DMS53 treated with DMSO at 0.1 percent for 48 hours (cell line): ENCODE measurements around the gene ZNF831.

Experiments
- DNase-seq: peaks from one replicate; lab custom pipeline; 2025; ENCODE audit not compliant: unreplicated experiment; lab: John Stamatoyannopoulos, UW

ZNF831 gene

DNA sequence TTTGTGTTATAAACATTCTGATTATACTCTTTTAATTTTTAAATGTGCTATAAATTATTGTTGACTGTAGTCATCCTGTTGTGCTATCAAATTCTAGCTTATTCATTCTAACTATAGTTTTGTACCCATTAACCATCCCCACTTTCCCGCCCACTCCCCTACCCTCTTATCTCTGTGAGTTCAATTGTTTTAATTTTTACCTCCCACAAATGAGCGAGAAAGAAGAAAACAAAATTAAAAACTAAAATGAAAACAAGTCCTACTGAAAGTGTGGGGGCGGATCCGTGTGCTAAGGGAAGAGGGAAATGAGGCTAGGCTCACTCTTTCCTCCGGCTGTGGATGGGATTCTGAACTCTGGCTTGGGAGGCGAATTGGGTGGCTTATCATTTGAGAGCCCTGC, 6.6 kb upstream of the ZNF831 start:
- no peak for DNase-seq

DNA sequence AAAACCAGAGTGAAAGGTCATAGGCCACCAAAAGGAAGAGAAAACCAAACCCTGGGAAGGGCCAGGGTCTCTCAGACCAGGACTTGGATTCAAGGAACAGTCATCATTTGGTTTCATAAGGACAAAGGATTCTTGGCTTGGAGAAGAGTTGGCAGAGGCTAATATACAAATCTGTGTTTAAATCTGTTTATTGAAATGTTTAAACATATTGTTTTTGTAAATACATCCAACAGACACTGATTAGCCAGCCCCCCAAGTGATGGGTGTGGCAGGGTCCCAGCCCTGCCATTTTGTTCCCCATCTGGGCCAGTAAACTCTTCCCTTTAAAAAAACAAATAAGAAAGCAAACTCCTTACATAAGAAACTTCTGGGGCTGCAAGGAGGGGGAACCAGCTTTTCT, 6.1 kb upstream of the ZNF831 start:
- no peak for DNase-seq

GRCh38 chr20:59157961-59158541, 5.6 kb upstream of the ZNF831 start:
- no peak for DNase-seq

DNA sequence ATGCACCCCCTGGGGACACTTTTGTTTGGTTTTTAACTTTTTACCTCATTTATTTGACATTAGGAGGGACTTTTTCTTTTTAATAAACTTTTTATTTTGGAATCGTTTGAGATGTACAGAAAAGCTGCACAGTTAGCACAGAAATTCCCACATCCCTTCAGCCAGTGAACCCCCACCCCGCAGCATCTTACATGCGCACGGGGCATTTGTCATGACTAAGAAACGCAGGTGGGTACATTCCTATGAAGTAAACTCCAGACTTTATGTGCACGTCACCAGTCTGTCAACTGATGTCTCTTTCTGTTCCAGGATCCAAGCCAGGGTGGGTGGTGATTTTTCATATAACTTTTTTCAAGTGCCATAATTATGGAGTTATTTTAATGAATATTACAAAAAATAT, 4.9 kb upstream of the ZNF831 start:
- DNase-seq, result no peak

- no peak for DNase-seq
Measured at GRCh38 chr20:59159091-59159490, 4.5 kb upstream of the ZNF831 start.

DNA sequence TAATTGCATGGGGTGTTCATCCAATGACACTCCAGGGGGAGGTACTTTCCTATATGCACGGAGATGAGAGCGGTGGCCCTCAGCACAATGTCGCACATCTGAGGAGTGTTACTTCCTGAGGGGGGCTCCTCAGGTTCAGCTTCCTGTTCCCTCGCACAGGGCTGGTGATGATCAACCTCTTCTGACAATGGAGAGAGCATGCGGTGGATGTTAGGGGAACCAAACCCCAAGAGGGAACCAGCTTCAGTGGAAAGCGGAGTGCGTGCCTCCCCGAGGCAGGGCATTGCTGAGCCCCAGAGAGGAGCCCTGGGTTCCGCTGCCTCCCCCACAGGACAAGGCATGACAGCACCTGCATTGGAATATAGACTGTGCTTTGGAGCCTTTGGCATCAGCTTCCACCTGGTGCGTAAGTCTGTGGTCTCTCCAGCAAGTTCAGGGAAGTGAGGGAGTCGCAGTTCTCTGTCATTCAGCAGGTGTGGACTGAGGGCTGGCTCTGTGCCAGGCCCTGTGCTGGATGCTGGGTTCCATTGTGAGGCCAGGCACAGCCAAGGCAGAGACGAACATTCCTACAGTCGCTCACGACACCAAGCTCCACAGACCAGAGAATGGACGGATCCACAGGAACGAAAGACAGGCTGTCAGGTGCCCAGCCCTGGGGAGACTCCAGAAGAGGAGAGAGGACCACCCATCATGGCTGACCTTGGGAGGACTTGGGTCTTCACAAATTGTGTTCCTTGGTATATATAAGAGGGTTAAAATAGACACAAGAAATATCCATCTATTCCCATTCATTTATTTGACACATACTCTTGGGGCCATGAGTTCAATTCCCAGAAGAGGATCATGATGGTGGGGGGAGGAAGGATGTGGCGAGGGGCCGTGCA, 3.9 kb upstream of the ZNF831 start:
- DNase-seq, result no peak

DNA sequence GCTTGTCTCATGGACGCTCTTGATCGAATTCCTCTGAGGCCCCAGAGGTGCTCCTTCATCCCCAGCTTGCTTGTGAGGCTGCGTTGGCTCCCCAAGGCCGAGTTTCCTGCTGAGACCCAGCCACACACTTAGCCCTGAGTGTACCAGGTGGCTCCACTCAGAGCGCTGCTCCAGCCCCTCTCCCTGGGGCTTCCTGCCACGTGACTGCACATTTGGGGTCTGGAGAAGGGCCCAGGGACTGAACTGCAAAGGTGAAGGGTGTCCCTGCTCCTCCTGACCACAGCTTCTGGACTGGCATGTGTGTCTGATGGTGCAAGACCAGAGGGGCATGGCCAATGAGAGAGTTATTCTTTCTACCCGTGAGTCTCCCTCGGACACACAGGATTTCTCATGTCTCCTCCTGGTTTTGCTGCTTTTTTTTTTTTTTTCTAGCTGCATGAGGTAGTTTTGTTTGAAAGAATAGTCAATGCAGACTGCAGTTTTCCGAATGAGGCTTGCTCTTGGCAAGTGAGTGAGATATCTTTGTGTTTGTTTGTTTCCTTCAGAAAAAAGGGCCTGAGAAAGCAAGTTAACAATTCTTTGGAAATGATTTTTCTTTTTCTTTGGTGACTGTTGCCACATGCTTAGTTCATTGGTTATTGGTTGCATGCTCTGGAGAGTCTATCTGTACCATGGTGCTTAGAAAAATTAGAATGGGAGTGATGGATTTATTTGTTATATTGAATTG, 3.1 kb upstream of the ZNF831 start:
- DNase-seq, result no peak

GRCh38 chr20:59161721-59162120, 1.9 kb upstream of the ZNF831 start:
- DNase-seq, result no peak

DNA sequence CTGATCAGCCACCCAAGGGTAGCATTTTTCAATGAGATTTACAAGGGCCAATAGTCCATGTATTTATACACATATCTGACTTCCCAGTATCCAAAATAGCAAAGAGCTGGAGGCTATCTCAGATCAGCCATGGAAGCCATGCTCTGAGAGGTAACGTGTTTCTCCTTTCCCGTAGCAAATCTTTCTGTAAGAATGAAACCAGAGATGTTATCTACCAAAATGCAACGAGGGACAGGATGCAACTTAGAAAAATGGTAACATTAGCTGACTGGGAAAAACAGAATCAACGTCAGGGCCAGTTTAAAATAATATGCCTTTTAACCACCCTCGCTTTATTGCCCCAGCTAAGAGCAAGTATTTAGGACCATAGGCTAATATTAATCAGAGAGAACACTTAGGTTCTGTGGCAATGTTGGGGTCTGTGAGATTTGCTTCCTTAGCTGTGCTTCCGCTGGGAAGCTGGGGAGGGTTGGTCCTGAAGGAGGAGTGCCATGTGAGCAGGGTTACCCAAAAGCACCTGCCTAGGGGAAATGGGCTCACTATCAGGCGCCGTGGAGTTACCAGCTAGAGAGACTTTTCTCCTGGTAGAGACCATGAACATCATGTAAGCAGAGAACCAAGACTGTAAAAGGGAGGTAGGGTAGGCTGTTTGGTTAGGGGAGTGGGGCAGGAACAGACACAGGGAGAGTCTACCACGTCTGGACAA, 1.2 kb downstream of the ZNF831 start:
- no peak for DNase-seq

- no peak for DNase-seq
Measured at GRCh38 chr20:59165396-59165795, 1.8 kb downstream of the ZNF831 start.

GRCh38 chr20:59165891-59166709, 2.5 kb downstream of the ZNF831 start:
- no peak for DNase-seq

DNA sequence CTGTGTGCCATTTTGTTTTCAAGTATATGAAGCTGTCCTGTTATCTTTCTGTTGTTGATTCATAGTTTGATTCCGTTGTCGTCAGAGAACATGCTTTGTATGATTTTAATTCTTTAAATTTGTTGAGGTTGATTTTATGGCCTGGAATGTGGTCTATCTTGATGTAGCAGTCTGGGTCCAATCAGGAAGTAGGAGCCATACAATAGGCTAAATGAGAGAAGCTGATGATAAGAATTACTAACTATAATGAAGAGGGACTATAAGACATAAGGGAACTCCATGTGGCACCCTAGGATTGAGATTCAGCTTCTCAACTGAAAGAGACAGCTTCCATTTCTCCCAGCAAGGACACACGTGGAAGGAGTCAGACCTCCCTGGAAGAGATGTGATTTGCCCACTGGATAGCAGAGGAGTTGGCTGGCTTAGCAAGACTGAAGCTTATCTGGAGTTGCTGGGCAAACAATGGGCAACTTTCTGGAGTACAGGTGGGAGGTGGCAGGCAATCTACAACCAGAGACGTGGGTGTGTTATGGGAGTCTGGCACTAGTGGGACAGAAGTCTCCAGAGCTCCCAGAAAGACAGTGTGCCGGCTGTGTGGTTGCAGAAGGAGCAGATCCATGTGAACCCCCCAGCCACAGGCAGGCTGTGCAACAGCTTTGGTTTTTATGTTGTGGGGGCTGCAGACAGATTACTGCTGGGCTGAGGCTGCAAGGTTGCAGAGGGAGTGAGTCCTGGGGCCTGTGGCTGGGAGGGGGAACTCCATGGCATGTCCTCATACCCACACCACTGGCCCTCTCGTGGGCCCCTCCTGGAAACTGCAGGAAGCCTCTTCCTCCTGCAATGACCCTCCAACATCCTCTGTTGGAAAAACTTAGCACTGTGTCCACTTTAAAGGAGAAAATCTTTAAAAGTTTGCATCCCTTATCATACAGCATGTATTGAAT, 7.1 kb downstream of the ZNF831 start:
- DNase-seq, result no peak

DNA sequence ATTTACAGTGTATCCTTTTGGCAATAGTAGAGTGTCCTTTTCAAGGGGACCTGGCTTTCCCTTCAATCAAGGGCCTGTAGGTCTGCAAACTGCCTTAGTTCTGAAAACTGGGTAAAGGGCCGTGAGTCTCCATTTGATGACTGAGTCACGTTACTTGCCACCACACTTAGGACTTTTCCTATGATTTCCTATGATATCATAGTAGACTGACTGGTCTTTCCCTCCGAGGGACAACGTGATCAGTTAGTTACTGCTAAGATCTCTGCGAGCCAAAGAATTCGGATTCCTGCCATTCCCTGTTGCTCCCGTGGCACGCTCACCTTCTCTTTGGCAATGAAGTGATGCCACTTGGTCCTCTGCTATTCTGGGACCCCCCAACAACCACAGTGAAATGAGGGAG, 8.4 kb downstream of the ZNF831 start:
- DNase-seq, result no peak

DNA sequence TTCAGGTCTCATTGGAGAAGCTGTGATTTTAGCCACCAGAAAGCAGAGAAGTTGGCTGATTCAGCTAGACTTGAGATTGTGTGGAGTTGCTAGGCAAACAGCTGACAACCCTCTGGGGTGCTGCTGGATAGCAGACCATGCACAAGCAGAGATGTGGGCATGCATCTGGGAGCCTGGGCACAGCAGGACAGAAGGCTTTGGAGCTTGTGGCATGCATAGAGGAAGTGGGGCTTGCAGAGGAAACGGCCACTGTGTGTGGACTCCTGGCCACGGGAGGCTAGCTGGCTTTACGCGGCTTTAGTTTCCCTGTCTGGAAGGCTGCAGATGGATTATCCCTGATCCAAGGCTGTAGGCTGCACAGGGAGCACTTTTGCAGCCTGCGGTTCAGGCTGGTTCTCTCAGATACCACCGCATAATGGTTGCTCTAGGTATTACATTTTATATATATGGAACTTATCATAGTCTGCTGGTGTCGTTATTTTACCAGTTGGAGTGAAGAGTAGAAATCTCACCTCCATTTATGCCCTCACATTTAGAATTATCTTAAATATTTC, 10.4 kb downstream of the ZNF831 start:
- no peak for DNase-seq

DNA sequence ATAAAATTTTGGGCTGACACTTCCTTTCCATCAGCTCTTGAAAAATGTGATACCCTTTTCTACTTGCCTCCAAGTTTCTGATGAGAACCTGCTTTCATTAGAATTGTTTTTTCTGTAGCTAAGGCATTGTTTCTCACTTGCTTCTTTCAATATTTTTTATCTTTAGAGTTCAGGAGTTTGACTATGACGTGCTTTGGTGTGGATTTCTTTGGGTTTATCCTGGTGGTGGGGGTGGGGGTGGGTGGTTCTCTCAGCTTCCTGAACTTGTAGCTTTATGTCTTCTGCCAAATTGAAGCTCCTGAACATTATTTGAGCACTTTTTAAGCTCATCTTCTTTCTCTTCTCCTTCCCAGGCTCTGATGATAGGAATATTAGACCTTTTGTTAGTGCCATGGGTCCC, 11.4 kb downstream of the ZNF831 start:
- no peak for DNase-seq

DNA sequence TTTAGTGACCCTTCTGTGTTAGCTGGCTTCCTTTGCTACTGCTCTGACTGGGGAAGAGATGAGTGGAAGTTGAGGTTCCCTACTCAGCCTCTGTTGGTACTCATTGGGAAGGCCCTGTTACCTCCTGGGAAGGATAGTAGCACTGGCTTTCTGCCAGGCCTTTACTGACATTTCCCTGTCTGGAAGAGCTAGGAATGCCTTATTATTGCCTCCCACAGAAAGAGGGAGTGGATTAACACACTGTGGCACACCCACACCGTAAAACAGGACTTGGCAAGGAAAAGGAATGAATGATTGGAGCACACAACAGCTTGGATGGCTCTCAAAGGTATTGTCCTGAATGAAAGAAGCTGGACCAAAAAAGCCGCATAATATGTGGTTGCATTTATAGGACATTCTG, 12.2 kb downstream of the ZNF831 start:
- no peak for DNase-seq

DNA sequence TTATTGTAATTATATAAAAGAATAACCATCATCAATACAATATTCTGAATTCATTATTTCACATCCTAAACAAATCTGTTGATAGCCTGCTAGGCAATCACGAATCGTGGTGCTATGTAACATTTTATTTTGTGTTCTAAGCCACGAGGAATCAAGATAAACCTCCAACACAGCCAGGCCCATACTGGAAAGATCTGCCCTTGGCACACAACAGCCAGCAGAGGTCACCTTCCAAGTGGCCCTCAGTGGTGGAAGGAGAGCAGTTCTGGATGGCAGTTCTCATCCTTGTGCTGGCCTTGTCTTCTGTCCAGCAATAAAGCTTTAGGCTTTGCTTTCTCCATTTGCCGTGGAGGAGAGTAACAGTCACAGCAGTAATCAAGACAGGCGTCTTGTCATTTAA, 13.2 kb downstream of the ZNF831 start:
- no peak for DNase-seq

- DNase-seq, result no peak
Measured at GRCh38 chr20:59177266-59178250, 13.9 kb downstream of the ZNF831 start.
